ENCODE results near the gene USP17L15.
"Not testable (repeated sequence)": the region's sequence is repeated elsewhere in the genome, so short reads cannot be mapped to it uniquely, and the experiment has no call there.

Gene USP17L15, protein sequence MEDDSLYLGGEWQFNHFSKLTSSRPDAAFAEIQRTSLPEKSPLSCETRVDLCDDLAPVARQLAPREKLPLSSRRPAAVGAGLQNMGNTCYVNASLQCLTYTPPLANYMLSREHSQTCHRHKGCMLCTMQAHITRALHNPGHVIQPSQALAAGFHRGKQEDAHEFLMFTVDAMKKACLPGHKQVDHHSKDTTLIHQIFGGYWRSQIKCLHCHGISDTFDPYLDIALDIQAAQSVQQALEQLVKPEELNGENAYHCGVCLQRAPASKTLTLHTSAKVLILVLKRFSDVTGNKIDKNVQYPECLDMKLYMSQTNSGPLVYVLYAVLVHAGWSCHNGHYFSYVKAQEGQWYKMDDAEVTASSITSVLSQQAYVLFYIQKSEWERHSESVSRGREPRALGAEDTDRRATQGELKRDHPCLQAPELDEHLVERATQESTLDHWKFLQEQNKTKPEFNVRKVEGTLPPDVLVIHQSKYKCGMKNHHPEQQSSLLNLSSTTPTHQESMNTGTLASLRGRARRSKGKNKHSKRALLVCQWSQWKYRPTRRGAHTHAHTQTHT

DNA sequence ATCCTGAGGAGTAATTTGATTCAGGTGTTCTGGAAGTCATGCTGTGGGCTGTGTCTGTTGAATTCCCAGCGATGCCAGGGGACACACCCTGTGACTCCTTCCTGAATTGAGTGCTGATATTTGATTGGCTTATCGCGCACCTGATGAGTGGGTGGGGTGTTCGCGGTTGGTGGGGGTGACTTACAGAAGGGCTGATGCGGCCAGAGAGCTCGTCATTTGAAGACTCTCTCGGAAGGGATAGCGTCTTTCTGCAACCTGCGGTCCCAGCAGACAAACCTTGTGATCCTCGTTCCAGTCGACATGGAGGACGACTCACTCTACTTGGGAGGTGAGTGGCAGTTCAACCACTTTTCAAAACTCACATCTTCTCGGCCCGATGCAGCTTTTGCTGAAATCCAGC is at the start of gene USP17L15:
Gene USP17L15, plus strand, starts transcription at position 301 of the 400 bp plus-strand sequence. Its CDS starts 0 bp downstream, at position 301.
- in situ Hi-C loops (cut with MboI; ENCODE audit: low sequenced_read_pairs, unreplicated experiment); DNase-seq (ENCODE audit: low spot score): not testable (repeated sequence)

DNA sequence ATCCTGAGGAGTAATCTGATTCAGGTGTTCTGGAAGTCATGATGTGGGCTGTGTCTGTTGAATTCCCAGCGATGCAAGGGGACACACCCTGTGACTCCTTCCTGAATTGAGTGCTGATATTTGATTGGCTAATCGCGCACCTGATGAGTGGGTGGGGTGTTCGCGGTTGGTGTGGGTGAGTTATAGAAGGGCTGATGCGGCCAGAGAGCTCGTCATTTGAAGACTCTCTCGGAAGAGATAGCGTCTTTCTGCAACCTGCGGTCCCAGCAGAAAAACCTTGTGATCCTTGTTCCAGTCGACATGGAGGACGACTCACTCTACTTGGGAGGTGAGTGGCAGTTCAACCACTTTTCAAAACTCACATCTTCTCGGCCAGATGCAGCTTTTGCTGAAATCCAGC is 23.8 kb upstream of the USP17L15 start, which contains the start of gene USP17L10:
Gene USP17L10, plus strand, starts transcription at position 301 of the 400 bp plus-strand sequence. Its CDS starts 0 bp downstream, at position 301.
- DNase-seq (ENCODE audit: low spot score); in situ Hi-C loops (cut with MboI; ENCODE audit: low sequenced_read_pairs, unreplicated experiment): not testable (repeated sequence)

DNA sequence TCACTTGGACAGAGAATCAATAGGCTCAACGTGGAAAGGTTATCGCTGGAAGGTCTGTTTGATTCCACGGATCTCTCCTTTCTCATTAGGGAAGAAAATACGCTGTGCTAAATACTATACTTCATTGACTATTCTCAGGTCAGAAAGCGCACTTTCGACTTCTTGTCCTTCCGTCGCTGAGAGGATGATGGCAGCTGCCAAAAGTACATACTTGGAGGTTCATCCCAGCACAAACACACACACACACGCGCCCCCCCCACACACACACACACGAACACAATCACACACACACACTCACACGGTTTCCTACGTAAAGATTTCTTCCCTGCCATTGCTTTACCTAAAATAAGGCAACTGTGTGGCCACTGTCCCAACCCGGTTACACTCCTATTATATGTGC is 19.5 kb upstream of the USP17L15 start:
- in situ Hi-C loops (cut with MboI; ENCODE audit: low sequenced_read_pairs, unreplicated experiment); DNase-seq (ENCODE audit: low spot score): not testable (repeated sequence)

DNA sequence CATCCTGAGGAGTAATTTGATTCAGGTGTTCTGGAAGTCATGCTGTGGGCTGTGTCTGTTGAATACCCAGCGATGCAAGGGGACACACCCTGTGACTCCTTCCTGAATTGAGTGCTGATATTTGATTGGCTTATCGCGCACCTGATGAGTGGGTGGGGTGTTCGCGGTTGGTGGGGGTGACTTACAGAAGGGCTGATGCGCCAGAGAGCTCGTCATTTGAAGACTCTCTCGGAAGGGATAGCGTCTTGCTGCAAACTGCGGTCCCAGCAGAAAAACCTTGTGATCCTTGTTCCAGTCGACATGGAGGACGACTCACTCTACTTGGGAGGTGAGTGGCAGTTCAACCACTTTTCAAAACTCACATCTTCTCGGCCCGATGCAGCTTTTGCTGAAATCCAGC is 19.1 kb upstream of the USP17L15 start, which contains the start of gene USP17L11:
Gene USP17L11, plus strand, starts transcription at position 301 of the 400 bp plus-strand sequence. Its CDS starts 0 bp downstream, at position 301.
- DNase-seq (ENCODE audit: low spot score); in situ Hi-C loops (cut with MboI; ENCODE audit: low sequenced_read_pairs, unreplicated experiment): not testable (repeated sequence)

DNA sequence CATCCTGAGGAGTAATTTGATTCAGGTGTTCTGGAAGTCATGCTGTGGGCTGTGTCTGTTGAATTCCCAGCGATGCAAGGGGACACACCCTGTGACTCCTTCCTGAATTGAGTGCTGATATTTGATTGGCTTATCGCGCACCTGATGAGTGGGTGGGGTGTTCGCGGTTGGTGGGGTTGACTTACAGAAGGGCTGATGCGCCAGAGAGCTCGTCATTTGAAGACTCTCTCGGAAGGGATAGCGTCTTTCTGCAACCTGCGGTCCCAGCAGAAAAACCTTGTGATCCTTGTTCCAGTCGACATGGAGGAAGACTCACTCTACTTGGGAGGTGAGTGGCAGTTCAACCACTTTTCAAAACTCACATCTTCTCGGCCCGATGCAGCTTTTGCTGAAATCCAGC is 14.3 kb upstream of the USP17L15 start, which contains the start of gene USP17L12:
Gene USP17L12, plus strand, starts transcription at position 301 of the 400 bp plus-strand sequence. Its CDS starts 0 bp downstream, at position 301.
- DNase-seq (ENCODE audit: low spot score); in situ Hi-C loops (cut with MboI; ENCODE audit: low sequenced_read_pairs, unreplicated experiment): not testable (repeated sequence)

DNA sequence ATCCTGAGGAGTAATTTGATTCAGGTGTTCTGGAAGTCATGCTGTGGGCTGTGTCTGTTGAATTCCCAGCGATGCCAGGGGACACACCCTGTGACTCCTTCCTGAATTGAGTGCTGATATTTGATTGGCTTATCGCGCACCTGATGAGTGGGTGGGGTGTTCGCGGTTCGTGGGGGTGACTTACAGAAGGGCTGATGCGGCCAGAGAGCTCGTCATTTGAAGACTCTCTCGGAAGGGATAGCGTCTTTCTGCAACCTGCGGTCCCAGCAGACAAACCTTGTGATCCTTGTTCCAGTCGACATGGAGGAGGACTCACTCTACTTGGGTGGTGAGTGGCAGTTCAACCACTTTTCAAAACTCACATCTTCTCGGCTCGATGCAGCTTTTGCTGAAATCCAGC is 9.6 kb upstream of the USP17L15 start, which contains the start of gene USP17L13:
Gene USP17L13, plus strand, starts transcription at position 301 of the 400 bp plus-strand sequence. Its CDS starts 0 bp downstream, at position 301.
- in situ Hi-C loops (cut with MboI; ENCODE audit: low sequenced_read_pairs, unreplicated experiment); DNase-seq (ENCODE audit: low spot score): not testable (repeated sequence)

DNA sequence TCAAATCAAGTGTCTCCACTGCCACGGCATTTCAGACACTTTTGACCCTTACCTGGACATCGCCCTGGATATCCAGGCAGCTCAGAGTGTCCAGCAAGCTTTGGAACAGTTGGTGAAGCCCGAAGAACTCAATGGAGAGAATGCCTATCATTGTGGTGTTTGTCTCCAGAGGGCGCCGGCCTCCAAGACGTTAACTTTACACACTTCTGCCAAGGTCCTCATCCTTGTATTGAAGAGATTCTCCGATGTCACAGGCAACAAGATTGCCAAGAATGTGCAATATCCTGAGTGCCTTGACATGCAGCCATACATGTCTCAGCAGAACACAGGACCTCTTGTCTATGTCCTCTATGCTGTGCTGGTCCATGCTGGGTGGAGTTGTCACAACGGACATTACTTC is 3.9 kb upstream of the USP17L15 start:
- DNase-seq (ENCODE audit: low spot score); in situ Hi-C loops (cut with MboI; ENCODE audit: low sequenced_read_pairs, unreplicated experiment): not testable (repeated sequence)

DNA sequence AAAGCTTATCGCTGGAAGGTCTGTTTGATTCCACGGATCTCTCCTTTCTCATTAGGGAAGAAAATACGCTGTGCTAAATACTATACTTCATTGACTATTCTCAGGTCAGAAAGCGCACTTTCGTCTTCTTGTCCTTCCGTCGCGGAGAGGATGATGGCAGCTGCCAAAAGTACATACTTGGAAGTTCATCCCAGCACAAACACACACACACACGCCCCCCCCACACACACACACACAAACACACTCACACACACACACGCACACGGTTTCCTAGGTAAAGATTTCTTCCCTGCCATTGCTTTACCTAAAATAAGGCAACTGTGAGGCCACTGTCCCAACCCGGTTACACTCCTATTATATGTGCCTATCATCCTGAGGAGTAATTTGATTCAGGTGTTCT is 4.3 kb downstream of the USP17L15 start:
- in situ Hi-C loops (cut with MboI; ENCODE audit: low sequenced_read_pairs, unreplicated experiment); DNase-seq (ENCODE audit: low spot score): not testable (repeated sequence)

DNA sequence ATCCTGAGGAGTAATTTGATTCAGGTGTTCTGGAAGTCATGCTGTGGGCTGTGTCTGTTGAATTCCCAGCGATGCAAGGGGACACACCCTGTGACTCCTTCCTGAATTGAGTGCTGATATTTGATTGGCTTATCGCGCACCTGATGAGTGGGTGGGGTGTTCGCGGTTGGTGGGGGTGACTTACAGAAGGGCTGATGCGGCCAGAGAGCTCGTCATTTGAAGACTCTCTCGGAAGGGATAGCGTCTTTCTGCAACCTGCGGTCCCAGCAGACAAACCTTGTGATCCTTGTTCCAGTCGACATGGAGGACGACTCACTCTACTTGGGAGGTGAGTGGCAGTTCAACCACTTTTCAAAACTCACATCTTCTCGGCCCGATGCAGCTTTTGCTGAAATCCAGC is 9.4 kb downstream of the USP17L15 start, which contains the start of gene USP17L17:
Gene USP17L17, plus strand, starts transcription at position 301 of the 400 bp plus-strand sequence. Its CDS starts 0 bp downstream, at position 301.
- in situ Hi-C loops (cut with MboI; ENCODE audit: low sequenced_read_pairs, unreplicated experiment); DNase-seq (ENCODE audit: low spot score): not testable (repeated sequence)

DNA sequence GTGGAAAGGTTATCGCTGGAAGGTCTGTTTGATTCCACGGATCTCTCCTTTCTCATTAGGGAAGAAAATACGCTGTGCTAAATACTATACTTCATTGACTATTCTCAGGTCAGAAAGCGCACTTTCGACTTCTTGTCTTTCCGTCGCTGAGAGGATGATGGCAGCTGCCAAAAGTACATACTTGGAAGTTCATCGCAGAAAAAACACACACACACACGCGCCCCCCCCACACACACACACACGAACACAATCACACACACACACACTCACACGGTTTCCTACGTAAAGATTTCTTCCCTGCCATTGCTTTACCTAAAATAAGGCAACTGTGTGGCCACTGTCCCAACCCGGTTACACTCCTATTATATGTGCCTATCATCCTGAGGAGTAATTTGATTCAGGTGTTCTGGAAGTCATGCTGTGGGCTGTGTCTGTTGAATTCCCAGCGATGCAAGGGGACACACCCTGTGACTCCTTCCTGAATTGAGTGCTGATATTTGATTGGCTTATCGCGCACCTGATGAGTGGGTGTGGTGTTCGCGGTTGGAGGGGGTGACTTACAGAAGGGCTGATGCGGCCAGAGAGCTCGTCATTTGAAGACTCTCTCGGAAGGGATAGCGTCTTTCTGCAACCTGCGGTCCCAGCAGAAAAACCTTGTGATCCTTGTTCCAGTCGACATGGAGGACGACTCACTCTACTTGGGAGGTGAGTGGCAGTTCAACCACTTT is 13.9 kb downstream of the USP17L15 start, which contains the start of gene USP17L18:
Gene USP17L18, plus strand, starts transcription at position 678 of the 728 bp plus-strand sequence. Its CDS starts 0 bp downstream, at position 678.
- in situ Hi-C loops (cut with MboI; ENCODE audit: low sequenced_read_pairs, unreplicated experiment): not testable (repeated sequence)

DNA sequence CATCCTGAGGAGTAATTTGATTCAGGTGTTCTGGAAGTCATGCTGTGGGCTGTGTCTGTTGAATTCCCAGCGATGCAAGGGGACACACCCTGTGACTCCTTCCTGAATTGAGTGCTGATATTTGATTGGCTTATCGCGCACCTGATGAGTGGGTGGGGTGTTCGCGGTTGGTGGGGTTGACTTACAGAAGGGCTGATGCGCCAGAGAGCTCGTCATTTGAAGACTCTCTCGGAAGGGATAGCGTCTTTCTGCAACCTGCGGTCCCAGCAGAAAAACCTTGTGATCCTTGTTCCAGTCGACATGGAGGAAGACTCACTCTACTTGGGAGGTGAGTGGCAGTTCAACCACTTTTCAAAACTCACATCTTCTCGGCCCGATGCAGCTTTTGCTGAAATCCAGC is 18.9 kb downstream of the USP17L15 start, which contains the start of gene USP17L19:
Gene USP17L19, plus strand, starts transcription at position 301 of the 400 bp plus-strand sequence. Its CDS starts 0 bp downstream, at position 301.
- in situ Hi-C loops (cut with MboI; ENCODE audit: low sequenced_read_pairs, unreplicated experiment); DNase-seq (ENCODE audit: low spot score): not testable (repeated sequence)

More for the DNA sequence above, 13.9 kb downstream of the USP17L15 start, which contains the start of gene USP17L18:
- DNase-seq (ENCODE audit: low spot score): not testable (repeated sequence)

DNA sequence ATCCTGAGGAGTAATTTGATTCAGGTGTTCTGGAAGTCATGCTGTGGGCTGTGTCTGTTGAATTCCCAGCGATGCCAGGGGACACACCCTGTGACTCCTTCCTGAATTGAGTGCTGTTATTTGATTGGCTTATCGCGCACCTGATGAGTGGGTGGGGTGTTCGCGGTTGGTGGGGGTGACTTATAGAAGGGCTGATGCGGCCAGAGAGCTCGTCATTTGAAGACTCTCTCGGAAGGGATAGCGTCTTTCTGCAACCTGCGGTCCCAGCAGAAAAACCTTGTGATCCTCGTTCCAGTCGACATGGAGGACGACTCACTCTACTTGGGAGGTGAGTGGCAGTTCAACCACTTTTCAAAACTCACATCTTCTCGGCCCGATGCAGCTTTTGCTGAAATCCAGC is 23.6 kb downstream of the USP17L15 start, which contains the start of gene USP17L20:
Gene USP17L20, plus strand, starts transcription at position 301 of the 400 bp plus-strand sequence. Its CDS starts 0 bp downstream, at position 301.
- in situ Hi-C loops (cut with MboI; ENCODE audit: low sequenced_read_pairs, unreplicated experiment); DNase-seq (ENCODE audit: low spot score): not testable (repeated sequence)

DNA sequence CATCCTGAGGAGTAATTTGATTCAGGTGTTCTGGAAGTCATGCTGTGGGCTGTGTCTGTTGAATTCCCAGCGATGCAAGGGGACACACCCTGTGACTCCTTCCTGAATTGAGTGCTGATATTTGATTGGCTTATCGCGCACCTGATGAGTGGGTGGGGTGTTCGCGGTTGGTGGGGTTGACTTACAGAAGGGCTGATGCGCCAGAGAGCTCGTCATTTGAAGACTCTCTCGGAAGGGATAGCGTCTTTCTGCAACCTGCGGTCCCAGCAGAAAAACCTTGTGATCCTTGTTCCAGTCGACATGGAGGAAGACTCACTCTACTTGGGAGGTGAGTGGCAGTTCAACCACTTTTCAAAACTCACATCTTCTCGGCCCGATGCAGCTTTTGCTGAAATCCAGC is 28.4 kb downstream of the USP17L15 start, which contains the start of gene USP17L21:
Gene USP17L21, plus strand, starts transcription at position 301 of the 400 bp plus-strand sequence. Its CDS starts 0 bp downstream, at position 301.
- in situ Hi-C loops (cut with MboI; ENCODE audit: low sequenced_read_pairs, unreplicated experiment): not testable (repeated sequence)

DNA sequence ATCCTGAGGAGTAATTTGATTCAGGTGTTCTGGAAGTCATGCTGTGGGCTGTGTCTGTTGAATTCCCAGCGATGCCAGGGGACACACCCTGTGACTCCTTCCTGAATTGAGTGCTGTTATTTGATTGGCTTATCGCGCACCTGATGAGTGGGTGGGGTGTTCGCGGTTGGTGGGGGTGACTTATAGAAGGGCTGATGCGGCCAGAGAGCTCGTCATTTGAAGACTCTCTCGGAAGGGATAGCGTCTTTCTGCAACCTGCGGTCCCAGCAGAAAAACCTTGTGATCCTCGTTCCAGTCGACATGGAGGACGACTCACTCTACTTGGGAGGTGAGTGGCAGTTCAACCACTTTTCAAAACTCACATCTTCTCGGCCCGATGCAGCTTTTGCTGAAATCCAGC is 33.1 kb downstream of the USP17L15 start, which contains the start of gene USP17L22:
Gene USP17L22, plus strand, starts transcription at position 301 of the 400 bp plus-strand sequence. Its CDS starts 0 bp downstream, at position 301.
- in situ Hi-C loops (cut with MboI; ENCODE audit: low sequenced_read_pairs, unreplicated experiment); DNase-seq (ENCODE audit: low spot score): not testable (repeated sequence)

More for the DNA sequence above, 28.4 kb downstream of the USP17L15 start, which contains the start of gene USP17L21:
- not testable (repeated sequence) for DNase-seq (ENCODE audit: low spot score)

DNA sequence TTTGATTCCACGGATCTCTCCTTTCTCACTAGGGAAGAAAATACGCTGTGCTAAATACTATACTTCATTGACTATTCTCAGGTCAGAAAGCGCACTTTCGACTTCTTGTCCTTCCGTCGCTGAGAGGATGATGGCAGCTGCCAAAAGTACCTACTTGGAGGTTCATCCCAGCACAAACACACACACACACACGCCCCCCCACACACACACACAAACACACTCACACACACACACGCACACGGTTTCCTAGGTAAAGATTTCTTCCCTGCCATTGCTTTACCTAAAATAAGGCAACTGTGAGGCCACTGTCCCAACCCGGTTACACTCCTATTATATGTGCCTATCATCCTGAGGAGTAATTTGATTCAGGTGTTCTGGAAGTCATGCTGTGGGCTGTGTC is 37.5 kb downstream of the USP17L15 start:
- DNase-seq (ENCODE audit: low spot score); in situ Hi-C loops (cut with MboI; ENCODE audit: low sequenced_read_pairs, unreplicated experiment): not testable (repeated sequence)

Data from GM13976 (cell line).